22Rv1 (cell line): Measurements from ENCODE around the gene KRT7.

Experiments
- H3K27ac ChIP-seq: fragments of 450-650 bp; 2 replicates; pipeline ENCODE4 v1.5.1; 2017
- CTCF ChIP-seq: fragments of 450-650 bp; IDR thresholded peaks from 2 replicates; pipeline ENCODE4 v1.5.1; 2017; ENCODE audit warnings: mild to moderate bottlenecking
- ZFX ChIP-seq: fragments of 450-650 bp; IDR thresholded peaks from 2 replicates; pipeline ENCODE4 v1.6.1; 2017; ENCODE audit warnings: antibody characterized with exemption, borderline replicate concordance

Gene KRT7

GRCh38 chr12:52221070-52221781 lies 11.8 kb upstream of the KRT7 start:
- TF ChIP-seq ZFX (no peak), CTCF (no peak)
- H3K27ac ChIP-seq, result no peak overlapping the region

- TF ChIP-seq CTCF (peak; percentile 77), ZFX (no peak)
- H3K27ac ChIP-seq, result no peak overlapping the region
These were observed 11.1 kb upstream of the KRT7 start for GRCh38 chr12:52221912-52222457.

GRCh38 chr12:52222692-52223091 lies 10.4 kb upstream of the KRT7 start:
- no peak for TF ChIP-seq ZFX
- no peak for TF ChIP-seq CTCF
- no peak overlapping the region for H3K27ac ChIP-seq

GRCh38 chr12:52223406-52224039 lies 9.5 kb upstream of the KRT7 start:
- TF ChIP-seq ZFX (no peak), CTCF (no peak)
- no peak overlapping the region for H3K27ac ChIP-seq

- TF ChIP-seq ZFX (no peak), CTCF (no peak)
- H3K27ac ChIP-seq, result no peak overlapping the region
These were observed 8.9 kb upstream of the KRT7 start for GRCh38 chr12:52224151-52224550.

GRCh38 chr12:52225752-52226151 lies 7.3 kb upstream of the KRT7 start:
- H3K27ac ChIP-seq, result no peak overlapping the region
- TF ChIP-seq CTCF, result no peak
- TF ChIP-seq ZFX, result no peak

GRCh38 chr12:52226446-52226845 lies 6.6 kb upstream of the KRT7 start:
- no peak overlapping the region for H3K27ac ChIP-seq
- TF ChIP-seq ZFX, result no peak
- no peak for TF ChIP-seq CTCF
